AML-193 (cell line): Measurements from ENCODE around the gene CXCL9.
A peak's percentile ranks its signal among the peaks of the same experiment; 100 is the strongest.
"Not testable (repeated sequence)": the region's sequence is repeated elsewhere in the genome, so short reads cannot be mapped to it uniquely, and the experiment has no call there.

ENCODE experiments used
- DNase-seq, 2 experiments: peaks; one replicate each; lab custom pipeline; 2025; lab: John Stamatoyannopoulos, UW

Gene CXCL9

GRCh38 chr4:76007089-76007862 lies at the start of gene CXCL9:
TSS of gene CXCL9 (minus strand) at chr4:76007509. CDS start at chr4:76007449, 60 bp downstream.
- no peak for DNase-seq

- no peak for DNase-seq
Measured at GRCh38 chr4:76055421-76055820, 48.1 kb upstream of the CXCL9 start.

GRCh38 chr4:76055016-76055415 lies 47.7 kb upstream of the CXCL9 start:
- DNase-seq = no peak

GRCh38 chr4:76053730-76054129 lies 46.4 kb upstream of the CXCL9 start:
- no peak for DNase-seq

GRCh38 chr4:76050560-76051050 lies 43.3 kb upstream of the CXCL9 start:
- DNase-seq = not testable (repeated sequence)

- DNase-seq = not testable (repeated sequence)
Measured at GRCh38 chr4:76049860-76050416, 42.6 kb upstream of the CXCL9 start.

- not testable (repeated sequence) for DNase-seq
Measured at GRCh38 chr4:76044686-76045085, 37.4 kb upstream of the CXCL9 start.

- not testable (repeated sequence) for DNase-seq
Measured at GRCh38 chr4:76043306-76043705, 36.0 kb upstream of the CXCL9 start.

- DNase-seq = not testable (repeated sequence)
Measured at GRCh38 chr4:76042241-76042998, 35.1 kb upstream of the CXCL9 start.

- no peak for DNase-seq
Measured at GRCh38 chr4:76036855-76037254, 29.5 kb upstream of the CXCL9 start.

- DNase-seq = no peak
Measured at GRCh38 chr4:76035799-76036380, 28.6 kb upstream of the CXCL9 start, which contains the start of gene CXCL11. TSS of gene CXCL11 (minus strand) at chr4:76036070. CDS start at chr4:76035987, 83 bp downstream.

GRCh38 chr4:76035141-76035540 lies 27.8 kb upstream of the CXCL9 start:
- peak; percentile 65 to 69 for DNase-seq

GRCh38 chr4:76029300-76029699 lies 22.0 kb upstream of the CXCL9 start:
- DNase-seq = no peak

- peak in 1 of 2 experiments; percentile 16 for DNase-seq
Measured at GRCh38 chr4:76028350-76028765, 21.0 kb upstream of the CXCL9 start.

GRCh38 chr4:76024065-76024464 lies 16.8 kb upstream of the CXCL9 start:
- DNase-seq = no peak

GRCh38 chr4:76023389-76023788 lies 16.1 kb upstream of the CXCL9 start, which contains the start of gene CXCL10:
TSS of gene CXCL10 (minus strand) at chr4:76023497. CDS start at chr4:76023431, 66 bp downstream.
- DNase-seq = no peak

- no peak for DNase-seq
Measured at GRCh38 chr4:76022677-76023076, 15.4 kb upstream of the CXCL9 start.

- no peak for DNase-seq
Measured at GRCh38 chr4:76022031-76022430, 14.7 kb upstream of the CXCL9 start.

GRCh38 chr4:76017056-76017686 lies 9.9 kb upstream of the CXCL9 start:
- DNase-seq = no peak

GRCh38 chr4:76016393-76016792 lies 9.1 kb upstream of the CXCL9 start:
- DNase-seq = no peak

GRCh38 chr4:76013540-76013939 lies 6.2 kb upstream of the CXCL9 start:
- DNase-seq = no peak

GRCh38 chr4:76012388-76012801 lies 5.1 kb upstream of the CXCL9 start:
- no peak for DNase-seq
